Lower leg skin (tissue), 3 donors: Measurements from ENCODE around the gene NFYC.

Source experiments
- CTCF ChIP-seq, 3 donors: fragments of 450-650 bp; IDR thresholded peaks; one replicate each; pipeline ENCODE4 v1.5.1; 2016; ENCODE audit warnings: antibody characterized with exemption in 3 of 3, mild to moderate bottlenecking in 3 of 3, moderate library complexity in 2 of 3
- POLR2A ChIP-seq, 2 donors: fragments of 450-650 bp; IDR thresholded peaks; one replicate each; pipeline ENCODE4 v1.6.1; 2016 to 2017; ENCODE audit warnings: antibody characterized with exemption in 2 of 2, mild to moderate bottlenecking in 1 of 2, moderate library complexity in 1 of 2

DNA sequence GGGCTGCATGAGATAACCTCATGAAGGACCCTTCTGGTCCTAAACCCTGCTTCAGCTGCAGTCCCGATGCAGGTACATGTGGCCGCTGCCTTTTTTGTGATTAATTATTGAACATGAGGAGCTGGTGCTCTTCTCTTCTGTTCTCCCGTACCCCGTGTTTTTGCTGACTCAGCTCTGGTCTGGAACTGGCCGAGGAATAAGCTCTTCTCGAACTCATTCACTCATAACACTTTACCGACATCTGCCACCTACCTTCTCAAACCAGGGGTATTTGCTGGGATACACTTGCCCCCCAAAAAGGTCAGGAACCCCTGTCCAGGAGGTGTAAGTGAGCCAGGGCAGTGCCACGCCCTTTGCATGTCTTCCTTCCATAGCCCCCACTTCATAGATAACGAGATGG is 123.9 kb downstream of the NFYC start:
- TF ChIP-seq CTCF (IDR thresholded peaks at IDR 0.05), result no peak
- no peak for TF ChIP-seq POLR2A (IDR thresholded peaks at IDR 0.05)
